ENCODE measurements around the gene DENND1A.
A peak's percentile ranks its signal among the peaks of the same experiment; 100 is the strongest.

DENND1A gene

DNA sequence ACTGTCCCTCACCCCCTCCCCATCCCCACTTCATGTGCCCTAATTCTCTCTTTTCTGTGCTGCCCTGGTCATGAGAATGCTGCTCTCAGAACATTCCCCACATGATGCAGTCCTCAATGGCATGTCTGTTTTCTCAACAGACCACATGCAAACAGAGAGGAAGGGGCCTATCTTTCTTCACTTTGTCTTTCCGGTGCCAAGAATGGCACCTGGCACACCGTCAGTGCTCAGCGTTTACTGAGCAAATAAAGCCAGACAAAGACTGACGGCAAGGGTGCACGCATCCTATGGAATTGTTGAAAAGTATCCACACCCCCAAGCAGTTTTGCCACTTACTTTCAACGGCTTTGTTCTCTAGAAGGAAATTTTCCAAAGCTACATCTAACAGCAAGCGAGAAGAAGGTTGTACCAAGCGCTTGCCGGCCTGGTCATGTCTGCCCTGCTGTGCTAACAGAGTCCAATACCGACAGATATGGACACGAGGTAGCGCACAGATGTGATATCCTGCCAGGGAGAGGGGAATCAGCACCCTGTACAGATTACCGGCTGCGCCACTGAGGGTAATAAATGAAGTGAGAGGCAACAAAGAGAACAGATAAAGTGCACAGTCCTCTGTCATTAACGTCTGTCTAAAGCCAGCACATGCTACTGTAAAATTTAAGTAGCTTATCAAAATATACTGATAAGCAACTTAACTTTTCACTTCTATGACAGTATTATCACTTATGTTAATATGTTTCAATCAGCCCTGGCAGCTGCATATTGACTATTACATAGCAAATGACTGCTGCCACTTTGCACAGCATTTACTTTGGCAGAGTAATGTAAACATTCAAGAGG, 251.7 kb downstream of the DENND1A start:
- TF ChIP-seq, protein P1, sequence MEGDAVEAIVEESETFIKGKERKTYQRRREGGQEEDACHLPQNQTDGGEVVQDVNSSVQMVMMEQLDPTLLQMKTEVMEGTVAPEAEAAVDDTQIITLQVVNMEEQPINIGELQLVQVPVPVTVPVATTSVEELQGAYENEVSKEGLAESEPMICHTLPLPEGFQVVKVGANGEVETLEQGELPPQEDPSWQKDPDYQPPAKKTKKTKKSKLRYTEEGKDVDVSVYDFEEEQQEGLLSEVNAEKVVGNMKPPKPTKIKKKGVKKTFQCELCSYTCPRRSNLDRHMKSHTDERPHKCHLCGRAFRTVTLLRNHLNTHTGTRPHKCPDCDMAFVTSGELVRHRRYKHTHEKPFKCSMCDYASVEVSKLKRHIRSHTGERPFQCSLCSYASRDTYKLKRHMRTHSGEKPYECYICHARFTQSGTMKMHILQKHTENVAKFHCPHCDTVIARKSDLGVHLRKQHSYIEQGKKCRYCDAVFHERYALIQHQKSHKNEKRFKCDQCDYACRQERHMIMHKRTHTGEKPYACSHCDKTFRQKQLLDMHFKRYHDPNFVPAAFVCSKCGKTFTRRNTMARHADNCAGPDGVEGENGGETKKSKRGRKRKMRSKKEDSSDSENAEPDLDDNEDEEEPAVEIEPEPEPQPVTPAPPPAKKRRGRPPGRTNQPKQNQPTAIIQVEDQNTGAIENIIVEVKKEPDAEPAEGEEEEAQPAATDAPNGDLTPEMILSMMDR (IDR thresholded peaks at IDR 0.05; ENCODE audit: control extremely low read depth, extremely low read depth, low read depth, missing control alignments): no peak
- POLR2A ChIA-PET: no interaction called here
- no peak for DNase-seq (ENCODE audit: extremely low spot score)
- CTCF ChIA-PET: interaction anchor here (0.9 to 2.7 kb wide), 5 partner anchors 14 to 362 kb away, joined by 3 to 9 read pairs (median 3); no protein-coding TSS in a partner anchor

DNA sequence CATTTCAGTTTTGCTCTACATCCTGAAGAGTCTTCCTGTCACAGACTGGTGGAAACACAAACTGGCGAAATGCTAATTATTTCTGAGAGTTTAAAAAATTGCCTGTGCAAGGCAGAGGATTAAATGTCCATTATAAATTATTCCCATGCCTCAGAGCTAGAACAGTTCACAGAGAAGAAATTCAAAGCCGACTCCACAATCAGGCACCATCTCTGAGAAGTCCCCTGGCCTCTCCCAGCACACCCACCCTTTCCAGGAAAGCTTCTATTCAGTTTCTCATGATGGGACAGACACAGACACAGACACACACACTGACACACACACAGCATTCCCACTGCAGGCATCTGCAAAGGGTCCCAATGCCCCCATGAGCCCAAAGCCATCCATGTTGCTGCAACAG, 253.1 kb downstream of the DENND1A start:
- DNase-seq (ENCODE audit: extremely low spot score): no peak
- TF ChIP-seq, protein P1 (IDR thresholded peaks at IDR 0.05; ENCODE audit: control extremely low read depth, extremely low read depth, low read depth, missing control alignments): no peak
- CTCF ChIA-PET: interaction anchor here (0.7 kb wide), 1 partner anchor 10 kb away, joined by 3 read pairs; no protein-coding TSS in a partner anchor
- POLR2A ChIA-PET: interaction anchor here (0.5 kb wide), 1 partner anchor 121 kb away, joined by 6 read pairs; no protein-coding TSS in a partner anchor

DNA sequence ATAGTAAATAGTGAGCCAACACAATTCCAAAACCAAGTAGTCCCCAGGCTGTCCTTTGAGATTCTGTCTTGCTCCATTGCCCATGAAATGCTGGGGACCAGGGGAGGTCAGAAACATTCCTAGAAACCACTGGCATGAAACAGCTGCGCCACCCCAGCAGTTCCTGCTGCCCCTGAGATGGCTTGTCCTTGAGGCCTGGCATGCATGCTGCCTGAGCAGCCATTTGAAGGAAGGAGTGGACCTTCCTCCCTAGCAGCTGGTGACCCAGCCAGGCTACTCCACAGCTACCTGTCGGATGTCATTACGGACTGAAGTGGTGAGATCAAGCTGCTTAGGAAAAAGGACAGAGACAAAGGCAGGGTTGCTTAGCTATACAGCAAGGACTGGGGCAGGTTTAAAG, 260.6 kb downstream of the DENND1A start:
- ChIA-PET POLR2A (no interaction called here), CTCF (interaction anchor here (1.2 to 1.3 kb wide), 2 partner anchors 8 to 38 kb away, joined by 3 to 4 read pairs; no protein-coding TSS in a partner anchor)
- TF ChIP-seq, protein P1 (IDR thresholded peaks at IDR 0.05; ENCODE audit: control extremely low read depth, extremely low read depth, low read depth, missing control alignments): no peak
- DNase-seq (ENCODE audit: extremely low spot score): no peak

DNA sequence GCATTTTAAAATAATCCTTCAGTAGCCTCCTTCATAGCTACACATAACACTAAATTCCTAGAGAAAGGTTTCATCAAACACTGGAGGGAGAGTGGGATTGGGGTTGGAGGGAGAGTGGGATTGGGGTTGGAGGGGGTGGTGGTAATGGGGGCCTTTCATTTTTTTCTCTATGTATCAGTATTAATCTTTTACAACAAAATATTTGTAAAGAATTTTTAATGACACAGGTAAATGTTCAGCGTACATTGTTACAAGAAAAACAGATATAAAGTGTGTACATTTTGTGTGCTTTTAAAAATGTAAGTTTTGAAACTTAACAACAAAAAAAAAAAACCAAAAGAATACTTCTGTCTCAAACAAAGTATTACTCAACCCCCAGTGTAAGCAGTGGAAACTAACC, 266.4 kb downstream of the DENND1A start:
- ChIA-PET POLR2A (no interaction called here), CTCF (no interaction called here)
- TF ChIP-seq, protein P1 (IDR thresholded peaks at IDR 0.05; ENCODE audit: control extremely low read depth, extremely low read depth, low read depth, missing control alignments): no peak
- no peak for DNase-seq (ENCODE audit: extremely low spot score)

DNA sequence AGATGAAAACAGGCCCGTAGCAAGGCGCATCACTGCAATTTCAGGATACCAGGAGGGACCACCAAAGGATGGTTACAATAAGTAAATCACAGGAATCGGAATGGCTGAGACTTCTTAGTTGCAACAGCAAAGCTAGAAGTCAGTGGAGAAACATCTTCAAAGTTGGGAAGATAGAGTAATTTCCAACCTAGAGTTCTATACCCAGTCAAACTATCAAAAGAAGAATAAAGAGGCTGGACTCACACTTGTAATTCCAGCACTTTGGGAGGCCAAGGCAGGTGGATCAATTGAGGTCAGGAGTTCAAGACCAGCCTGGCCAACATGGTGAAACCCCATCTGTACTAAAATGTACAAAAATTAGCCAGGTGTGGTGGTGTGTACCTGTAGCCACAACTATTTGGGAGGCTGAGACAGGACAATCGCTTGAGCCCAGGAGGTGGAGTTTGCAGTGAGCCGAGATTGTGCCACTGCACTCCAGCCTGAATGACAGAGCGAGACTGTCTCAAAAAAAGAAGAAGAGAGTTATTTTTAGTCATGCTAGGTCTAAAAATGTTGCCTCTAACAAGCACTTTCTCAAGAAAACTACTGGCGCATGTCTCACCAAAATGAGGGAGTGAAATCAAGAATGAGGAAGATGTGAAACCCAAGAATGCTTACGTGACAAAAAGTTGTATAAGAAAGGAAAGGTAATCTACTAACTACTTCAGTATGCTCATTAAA, 267.7 kb downstream of the DENND1A start:
- CTCF ChIA-PET: no interaction called here
- TF ChIP-seq, protein P1 (IDR thresholded peaks at IDR 0.05; ENCODE audit: control extremely low read depth, extremely low read depth, low read depth, missing control alignments): no peak
- POLR2A ChIA-PET: no interaction called here
- peak; percentile 42 for DNase-seq (ENCODE audit: extremely low spot score)

DNA sequence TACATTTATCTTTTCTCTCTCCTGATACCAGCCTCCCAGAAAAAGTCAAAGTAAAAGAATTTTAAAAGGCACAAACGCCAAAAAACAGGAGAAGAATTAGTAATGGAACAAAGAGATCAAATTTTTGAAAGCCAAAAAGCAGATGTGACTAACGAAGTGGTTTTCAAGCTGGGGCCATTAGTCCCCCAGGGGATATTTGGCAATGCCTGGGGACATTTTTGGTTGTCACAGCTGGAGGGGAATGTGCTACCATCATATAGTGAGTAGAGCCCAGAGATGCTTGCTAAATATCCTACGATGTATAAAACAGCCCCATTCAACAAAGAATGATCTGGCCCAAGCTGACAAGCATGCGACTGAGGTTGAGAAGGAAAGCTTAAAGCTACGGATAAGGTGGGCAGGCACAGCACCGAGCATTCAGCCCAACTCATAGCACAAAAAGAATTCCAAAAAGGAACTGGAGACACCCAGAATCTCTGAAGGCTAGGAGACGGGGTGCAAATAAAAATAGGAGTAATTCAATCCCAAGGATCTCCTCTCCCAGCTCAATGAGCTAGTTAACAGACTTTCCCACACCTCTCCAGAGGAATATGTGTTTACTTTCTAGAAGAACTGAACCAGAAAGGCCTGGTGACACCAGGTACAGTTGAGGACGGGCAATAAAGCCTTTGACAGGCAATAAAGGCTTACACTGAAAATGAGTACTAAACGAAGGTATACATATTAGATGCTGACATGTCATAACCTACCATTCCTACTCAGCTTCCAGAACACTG, 269.0 kb downstream of the DENND1A start:
- no peak for DNase-seq (ENCODE audit: extremely low spot score)
- CTCF ChIA-PET: interaction anchor here (1.3 to 1.8 kb wide), 3 partner anchors 9 to 34 kb away, joined by 3 to 4 read pairs (median 3); no protein-coding TSS in a partner anchor
- POLR2A ChIA-PET: no interaction called here
- TF ChIP-seq, protein P1 (IDR thresholded peaks at IDR 0.05; ENCODE audit: control extremely low read depth, extremely low read depth, low read depth, missing control alignments): no peak

Data from GM10248 (cell line).